Lower leg skin (tissue), 3 donors: Measurements from ENCODE around the gene ANKRD7.

Experiments used
- CTCF ChIP-seq, 3 donors: fragments of 450-650 bp; IDR thresholded peaks; one replicate each; pipeline ENCODE4 v1.5.1; 2016; ENCODE audit warnings: antibody characterized with exemption in 3 of 3, mild to moderate bottlenecking in 3 of 3, moderate library complexity in 2 of 3
- POLR2A ChIP-seq, 2 donors: fragments of 450-650 bp; IDR thresholded peaks; one replicate each; pipeline ENCODE4 v1.6.1; 2016 to 2017; ENCODE audit warnings: antibody characterized with exemption in 2 of 2, mild to moderate bottlenecking in 1 of 2, moderate library complexity in 1 of 2

- TF ChIP-seq CTCF (IDR thresholded peaks at IDR 0.05): no peak
- TF ChIP-seq POLR2A (IDR thresholded peaks at IDR 0.05): no peak
Observed at GRCh38 chr7:118289476-118289875, 65.0 kb downstream of the ANKRD7 start.
